Loucy (cell line): ENCODE results near the gene NHSL1.

Experiments
- H2AFZ ChIP-seq: fragments of 200-600 bp; sonication (generic); 2 replicates; pipeline ENCODE4 v1.6.0; 2016; ENCODE audit warnings: antibody characterized with exemption, mild to moderate bottlenecking, low read length, moderate library complexity
- H3F3A ChIP-seq: fragments of 200-600 bp; 2 replicates; pipeline ENCODE4 v1.6.0; 2016; ENCODE audit warnings: antibody characterized with exemption, low read depth, mild to moderate bottlenecking
- H3K27me3 ChIP-seq: fragments of 200-600 bp; sonication (generic); 2 replicates; pipeline ENCODE4 v1.6.1; 2014; ENCODE audit warnings: low read length, mild to moderate bottlenecking; ENCODE audit not compliant: insufficient read depth, poor library complexity, severe bottlenecking
- H3K36me3 ChIP-seq: fragments of 200-600 bp; sonication (generic); 2 replicates; pipeline ENCODE4 v1.6.1; 2016; ENCODE audit warnings: low read length; ENCODE audit not compliant: insufficient read depth
- H3K4me1 ChIP-seq: fragments of 200-600 bp; sonication (generic); 2 replicates; pipeline ENCODE4 v1.5.1; 2014; ENCODE audit warnings: low read length, mild to moderate bottlenecking; ENCODE audit not compliant: insufficient read depth, poor library complexity, severe bottlenecking
- H3K4me2 ChIP-seq: fragments of 200-600 bp; sonication (generic); 2 replicates; pipeline ENCODE4 v1.6.0; 2014; ENCODE audit warnings: antibody characterized with exemption, low read length, low read depth, mild to moderate bottlenecking; ENCODE audit not compliant: poor library complexity, severe bottlenecking
- H3K4me3 ChIP-seq: fragments of 200-600 bp; sonication (generic); 2 replicates; pipeline ENCODE4 v1.5.1; 2014; ENCODE audit warnings: low read length, mild to moderate bottlenecking, mixed read lengths; ENCODE audit not compliant: poor library complexity, severe bottlenecking
- H3K79me2 ChIP-seq: fragments of 200-600 bp; sonication (generic); 2 replicates; pipeline ENCODE4 v1.6.1; 2014; ENCODE audit warnings: low read length; ENCODE audit not compliant: insufficient read depth
- H3K9ac ChIP-seq: fragments of 200-600 bp; sonication (generic); 2 replicates; pipeline ENCODE4 v1.6.0; 2014; ENCODE audit warnings: mild to moderate bottlenecking, low read depth, low read length, moderate library complexity; ENCODE audit not compliant: poor library complexity, severe bottlenecking
- H3K9me2 ChIP-seq: fragments of 200-600 bp; sonication (generic); replicated peaks from 2 replicates; pipeline ENCODE4 v1.6.1; 2016; ENCODE audit warnings: low read depth, low read length, mixed read lengths
- H3K9me3 ChIP-seq: fragments of 200-600 bp; sonication (generic); 2 replicates; pipeline ENCODE4 v1.6.1; 2014; ENCODE audit warnings: mild to moderate bottlenecking, antibody characterized with exemption, low read length, low read depth; ENCODE audit not compliant: insufficient read depth
- H4K20me1 ChIP-seq: fragments of 200-600 bp; sonication (generic); 2 replicates; pipeline ENCODE4 v1.6.0; 2014; ENCODE audit warnings: antibody characterized with exemption, low read length, mild to moderate bottlenecking; ENCODE audit not compliant: insufficient read depth, poor library complexity, severe bottlenecking
- CTCF ChIP-seq: fragments of 200-600 bp; sonication (generic); conservative IDR thresholded peaks from 2 replicates; pipeline ENCODE4 v1.5.1; 2014; ENCODE audit warnings: mild to moderate bottlenecking, antibody characterized with exemption, low read length
- EZH2phosphoT487 ChIP-seq: fragments of 200-600 bp; IDR thresholded peaks from 2 replicates; pipeline ENCODE4 v1.6.1; 2018; ENCODE audit warnings: antibody characterized with exemption, mild to moderate bottlenecking, moderate library complexity, borderline replicate concordance

The NHSL1 gene

GRCh38 chr6:138403801-138404665 lies 95.3 kb downstream of the NHSL1 start, which contains the start of gene HEBP2:
TSS of gene HEBP2 (plus strand) at chr6:138404223. CDS start at chr6:138404496, 273 bp downstream.
- Histone ChIP-seq H3K4me2 (peak within 1 kb of the TSS; percentile 90), H3K9ac (peak within 1 kb of the TSS; percentile 88), H3K9me2 (no peaks in the 10 kb centered on the region), H4K20me1 (no peaks in the 10 kb centered on the region), H3K36me3 (no peaks in the 10 kb centered on the region; the same call in 1 of the 2 replicates), H3K4me1 (peaks cover 19% of the 10 kb centered on the region), H3K9me3 (no peaks in the 10 kb centered on the region), H3K4me3 (peak within 1 kb of the TSS; percentile 82), H2AFZ (peak within 1 kb of the TSS; percentile 96), H3K79me2 (peaks cover 12% of the 10 kb centered on the region; the same call in 1 of the 2 replicates), H3F3A (peaks cover 3% of the 10 kb centered on the region; the same call in 1 of the 2 replicates), H3K27me3 (no peaks in the 10 kb centered on the region)
- TF ChIP-seq CTCF (peak; percentile 50), EZH2phosphoT487 (no peak)

GRCh38 chr6:138403324-138403800 lies 95.9 kb downstream of the NHSL1 start:
- H3K4me3 ChIP-seq, result peak overlapping the region; percentile 82
- peak overlapping the region; percentile 79 for H3K4me2 ChIP-seq
- H3K79me2 ChIP-seq, result peaks cover 12% of the 10 kb centered on the region; the same call in 1 of the 2 replicates
- H3K36me3 ChIP-seq, result no peaks in the 10 kb centered on the region; the same call in 1 of the 2 replicates
- no peaks in the 10 kb centered on the region for H4K20me1 ChIP-seq
- peak overlapping the region; percentile 96 for H2AFZ ChIP-seq
- H3K27me3 ChIP-seq, result no peaks in the 10 kb centered on the region
- H3F3A ChIP-seq, result peaks cover 3% of the 10 kb centered on the region; the same call in 1 of the 2 replicates
- H3K9me2 ChIP-seq, result no peaks in the 10 kb centered on the region
- H3K4me1 ChIP-seq, result peaks cover 19% of the 10 kb centered on the region
- H3K9ac ChIP-seq, result peak overlapping the region; percentile 88
- TF ChIP-seq EZH2phosphoT487, result no peak
- peak; percentile 48 for TF ChIP-seq CTCF
- H3K9me3 ChIP-seq, result no peaks in the 10 kb centered on the region

- Histone ChIP-seq H4K20me1 (no peaks in the 10 kb centered on the region), H3K27me3 (no peaks in the 10 kb centered on the region), H3K9ac (peak overlapping the region; percentile 88), H3K9me3 (no peaks in the 10 kb centered on the region), H3K79me2 (peaks cover 12% of the 10 kb centered on the region; the same call in 1 of the 2 replicates), H3F3A (peaks cover 3% of the 10 kb centered on the region; the same call in 1 of the 2 replicates), H3K4me3 (peak overlapping the region; percentile 82), H3K4me1 (peaks cover 19% of the 10 kb centered on the region), H3K36me3 (no peaks in the 10 kb centered on the region; the same call in 1 of the 2 replicates), H3K9me2 (no peaks in the 10 kb centered on the region), H3K4me2 (peak overlapping the region; percentile 79), H2AFZ (peak overlapping the region; percentile 96)
- TF ChIP-seq CTCF (no peak), EZH2phosphoT487 (no peak)
Measured at GRCh38 chr6:138402838-138403187, 96.5 kb downstream of the NHSL1 start.
